Trophoblast cell (in vitro differentiated cells and primary cell): ENCODE measurements around the gene MIGA2.

Experiments
- DNase-seq, 2 donors: peaks; one replicate each; pipeline ENCODE4 v3.0.0-alpha.2; 2016
- H2AFZ ChIP-seq: 2 replicates; pipeline ENCODE4 v1.6.1; 2013; ENCODE audit warnings: low read length, moderate library complexity, mild to moderate bottlenecking; ENCODE audit not compliant: insufficient read depth, poor library complexity
- H2AK5ac ChIP-seq: 2 replicates; pipeline ENCODE4 v1.6.1; 2013; ENCODE audit warnings: mild to moderate bottlenecking, low read length
- H2BK120ac ChIP-seq: 2 replicates; pipeline ENCODE4 v1.6.1; 2013; ENCODE audit warnings: low read length, mild to moderate bottlenecking, moderate library complexity; ENCODE audit not compliant: insufficient read depth, poor library complexity
- H2BK12ac ChIP-seq: 2 replicates; pipeline ENCODE4 v1.6.1; 2013; ENCODE audit warnings: mild to moderate bottlenecking, low read length, moderate library complexity
- H2BK5ac ChIP-seq: 2 replicates; pipeline ENCODE4 v1.6.1; 2013; ENCODE audit warnings: low read length, low read depth, moderate library complexity, mild to moderate bottlenecking; ENCODE audit not compliant: poor library complexity
- H3K14ac ChIP-seq: 2 replicates; pipeline ENCODE4 v1.6.1; 2013; ENCODE audit warnings: mild to moderate bottlenecking, low read length
- H3K18ac ChIP-seq: 2 replicates; pipeline ENCODE4 v1.6.1; 2013; ENCODE audit warnings: mild to moderate bottlenecking, low read length
- H3K23ac ChIP-seq: 2 replicates; pipeline ENCODE4 v1.6.1; 2013; ENCODE audit warnings: low read length
- H3K27ac ChIP-seq: 2 replicates; pipeline ENCODE4 v1.5.1; 2013; ENCODE audit warnings: low read depth, mild to moderate bottlenecking, inconsistent platforms, low read length, moderate library complexity
- H3K27me3 ChIP-seq: 2 replicates; pipeline ENCODE4 v1.6.1; 2013; ENCODE audit warnings: inconsistent platforms, mild to moderate bottlenecking, low read length, moderate library complexity; ENCODE audit not compliant: insufficient read depth
- H3K36me3 ChIP-seq, 2 experiments: 1 replicate in 1 of 2; 2 replicates in 1 of 2; pipeline ENCODE4 v1.6.1; 2013; ENCODE audit warnings: low read length in 2 of 2, mild to moderate bottlenecking in 2 of 2, moderate library complexity in 1 of 2; ENCODE audit not compliant: insufficient read depth in 2 of 2, control insufficient read depth in 1 of 2
- H3K4ac ChIP-seq: 2 replicates; pipeline ENCODE4 v1.6.1; 2013; ENCODE audit warnings: low read depth, mild to moderate bottlenecking, low read length, moderate library complexity
- H3K4me1 ChIP-seq, 2 experiments: 1 replicate in 1 of 2; 2 replicates in 1 of 2; pipeline ENCODE4 v1.6.1; 2013; ENCODE audit warnings: low read length in 2 of 2, mild to moderate bottlenecking in 2 of 2, moderate library complexity in 1 of 2; ENCODE audit not compliant: insufficient read depth in 2 of 2, control insufficient read depth in 1 of 2
- H3K4me2 ChIP-seq: 2 replicates; pipeline ENCODE4 v1.6.1; 2013; ENCODE audit warnings: inconsistent platforms, mild to moderate bottlenecking, low read length, moderate library complexity
- H3K4me3 ChIP-seq: 2 replicates; pipeline ENCODE4 v1.5.1; 2013; ENCODE audit warnings: mild to moderate bottlenecking, low read depth, low read length, inconsistent platforms
- H3K79me1 ChIP-seq: one replicate; pipeline ENCODE4 v1.6.1; 2013; ENCODE audit warnings: low read length
- H3K79me2 ChIP-seq: 2 replicates; pipeline ENCODE4 v1.6.1; 2013; ENCODE audit warnings: low read length, mild to moderate bottlenecking; ENCODE audit not compliant: control insufficient read depth, insufficient read depth, poor library complexity
- H3K9ac ChIP-seq: 2 replicates; pipeline ENCODE4 v1.6.1; 2013; ENCODE audit warnings: mild to moderate bottlenecking, low read length
- H3K9me3 ChIP-seq: 2 replicates; pipeline ENCODE4 v1.6.1; 2013; ENCODE audit warnings: low read depth, mild to moderate bottlenecking, control low read depth, inconsistent platforms, low read length; ENCODE audit not compliant: insufficient read depth
- H4K12ac ChIP-seq: 2 replicates; pipeline ENCODE4 v1.6.1; 2013; ENCODE audit warnings: low read depth, mild to moderate bottlenecking, low read length, moderate library complexity
- H4K8ac ChIP-seq: 2 replicates; pipeline ENCODE4 v1.6.1; 2013; ENCODE audit warnings: low read depth, mild to moderate bottlenecking, low read length, moderate library complexity
- H4K91ac ChIP-seq: one replicate; pipeline ENCODE4 v1.6.1; 2013; ENCODE audit warnings: low read depth, mild to moderate bottlenecking, low read length, moderate library complexity
- WGBS: extraction: QIAGEN DNeasy Blood & Tissue Kit; methylation state at CpG from one replicate; pipeline ENCODE4 v1.1.7; 2013; ENCODE audit warnings: missing lambda C conversion rate; ENCODE audit not compliant: insufficient read length, insufficient coverage; ENCODE audit errors: extremely low coverage; 5-methylcytosine and 5-hydroxymethylcytosine counted together

MIGA2 gene

DNA sequence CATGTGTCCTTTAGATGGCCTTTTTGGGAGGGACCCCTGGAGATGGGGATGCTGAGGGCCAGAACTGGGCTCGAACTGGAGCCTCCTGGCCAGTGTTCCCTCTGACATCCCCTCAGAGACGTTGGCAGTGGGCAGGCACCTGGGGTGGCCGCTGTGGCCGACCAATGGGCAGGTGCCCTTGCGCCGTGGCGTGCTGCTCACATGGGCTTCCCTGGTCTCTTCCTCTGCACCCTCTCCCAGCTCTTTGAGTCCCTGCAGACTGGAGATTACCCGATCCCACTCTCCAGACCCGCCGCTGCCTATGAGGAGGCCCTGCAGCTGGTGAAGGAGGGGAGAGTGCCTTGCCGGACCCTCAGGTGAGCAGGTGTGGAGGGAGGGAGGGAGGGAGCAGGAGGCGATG lies 24.6 kb downstream of the MIGA2 start:
- WGBS, result no CpG with 5 or more reads among the region's 12 CpGs
- H2BK12ac ChIP-seq, result no peak overlapping the region

DNA sequence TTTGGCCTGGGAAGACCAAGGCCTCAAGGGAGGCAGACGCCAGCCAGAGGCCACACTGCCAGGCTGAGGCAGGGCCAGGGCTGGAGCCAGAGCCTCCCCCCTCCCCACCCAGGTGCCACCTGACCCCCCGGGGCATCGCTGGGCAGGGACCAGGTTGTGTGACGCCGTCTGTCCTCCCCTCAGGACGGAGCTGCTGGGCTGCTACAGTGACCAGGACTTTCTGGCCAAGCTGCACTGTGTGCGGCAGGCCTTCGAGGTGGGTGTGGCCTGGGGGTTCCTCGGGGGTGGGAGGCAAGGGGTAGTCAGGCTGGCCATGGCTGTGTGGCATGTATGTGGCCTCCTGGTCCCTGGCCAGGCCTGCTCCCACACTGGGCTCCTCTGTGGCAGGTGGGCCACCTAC lies 26.6 kb downstream of the MIGA2 start:
- Histone ChIP-seq H3K79me2 (no peaks in the 10 kb centered on the region), H4K12ac (no peak overlapping the region), H2BK5ac (no peak overlapping the region), H3K9me3 (peaks cover 2% of the 10 kb centered on the region), H3K4me1 (no peaks in the 10 kb centered on the region), H3K79me1 (no peaks in the 10 kb centered on the region), H2BK120ac (no peak overlapping the region), H3K9ac (no peak overlapping the region), H3K4me3 (peak overlapping the region; percentile 1), H4K91ac (no peak overlapping the region), H3K23ac (no peak overlapping the region), H2AK5ac (no peak overlapping the region), H3K4ac (no peak overlapping the region), H3K27me3 (no peaks in the 10 kb centered on the region), H2BK12ac (no peak overlapping the region), H4K8ac (no peak overlapping the region), H3K18ac (no peak overlapping the region), H3K4me2 (no peak overlapping the region), H3K14ac (no peak overlapping the region), H3K27ac (no peak overlapping the region), H3K36me3 (peaks cover 58 to 63% of the 10 kb centered on the region in 2 experiments), H2AFZ (no peak overlapping the region)
- WGBS, result no CpG with 5 or more reads among the region's 9 CpGs
- DNase-seq, result no peak

More for the DNA sequence above, 24.6 kb downstream of the MIGA2 start:
- H3K9ac ChIP-seq, result no peak overlapping the region
- no peak overlapping the region for H3K27ac ChIP-seq
- H3K79me2 ChIP-seq, result no peaks in the 10 kb centered on the region
- H3K14ac ChIP-seq, result no peak overlapping the region
- no peak overlapping the region for H3K18ac ChIP-seq
- H3K27me3 ChIP-seq, result no peaks in the 10 kb centered on the region
- no peaks in the 10 kb centered on the region for H3K9me3 ChIP-seq
- no peaks in the 10 kb centered on the region for H3K79me1 ChIP-seq
- H4K8ac ChIP-seq, result no peak overlapping the region
- no peak overlapping the region for H4K12ac ChIP-seq
- DNase-seq, result no peak
- H2AFZ ChIP-seq, result no peak overlapping the region
- H2BK120ac ChIP-seq, result no peak overlapping the region
- H2AK5ac ChIP-seq, result no peak overlapping the region
- H3K4me3 ChIP-seq, result no peak overlapping the region
- H3K36me3 ChIP-seq, result peaks cover 54 to 56% of the 10 kb centered on the region in 2 experiments
- H3K4ac ChIP-seq, result no peak overlapping the region
- no peak overlapping the region for H2BK5ac ChIP-seq
- no peak overlapping the region for H4K91ac ChIP-seq
- no peaks in the 10 kb centered on the region for H3K4me1 ChIP-seq
- H3K4me2 ChIP-seq, result no peak overlapping the region
- no peak overlapping the region for H3K23ac ChIP-seq

DNA sequence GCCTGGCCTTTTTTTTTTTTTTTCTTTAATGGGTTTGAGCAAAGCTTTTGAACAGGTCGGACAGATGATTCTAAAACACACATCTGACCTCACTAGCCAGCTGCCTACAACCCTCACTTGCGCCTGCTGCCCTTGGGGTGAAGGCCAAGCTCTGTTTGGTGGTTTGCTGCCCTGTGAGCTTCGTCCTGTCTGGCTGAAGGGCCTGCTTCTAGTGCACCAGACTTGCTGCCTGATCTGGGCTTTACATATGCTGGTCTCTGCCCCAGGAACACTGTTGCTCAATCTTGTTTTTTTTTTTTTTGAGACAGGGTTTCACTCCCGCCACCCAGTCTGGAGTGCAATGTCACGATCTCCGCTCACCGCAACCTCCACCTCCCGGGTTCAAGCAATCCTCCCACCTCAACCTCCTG lies 28.1 kb downstream of the MIGA2 start:
- no peak overlapping the region for H4K8ac ChIP-seq
- no CpG with 5 or more reads among the region's 8 CpGs for WGBS
- no peak overlapping the region for H2BK12ac ChIP-seq
- H4K12ac ChIP-seq, result no peak overlapping the region
- no peak overlapping the region for H4K91ac ChIP-seq
- H2AK5ac ChIP-seq, result no peak overlapping the region
- H3K4me2 ChIP-seq, result no peak overlapping the region
- no peak overlapping the region for H3K9ac ChIP-seq
- DNase-seq, result no peak
- H2AFZ ChIP-seq, result no peak overlapping the region
- H2BK120ac ChIP-seq, result no peak overlapping the region
- H3K4me1 ChIP-seq, result no peaks in the 10 kb centered on the region
- no peak overlapping the region for H3K27ac ChIP-seq
- peaks cover 2% of the 10 kb centered on the region for H3K9me3 ChIP-seq
- H2BK5ac ChIP-seq, result no peak overlapping the region
- H3K4ac ChIP-seq, result no peak overlapping the region
- no peak overlapping the region for H3K23ac ChIP-seq
- no peak overlapping the region for H3K4me3 ChIP-seq
- peaks cover 68 to 69% of the 10 kb centered on the region in 2 experiments for H3K36me3 ChIP-seq
- H3K27me3 ChIP-seq, result no peaks in the 10 kb centered on the region
- no peaks in the 10 kb centered on the region for H3K79me1 ChIP-seq
- H3K18ac ChIP-seq, result no peak overlapping the region
- no peaks in the 10 kb centered on the region for H3K79me2 ChIP-seq
- H3K14ac ChIP-seq, result no peak overlapping the region

DNA sequence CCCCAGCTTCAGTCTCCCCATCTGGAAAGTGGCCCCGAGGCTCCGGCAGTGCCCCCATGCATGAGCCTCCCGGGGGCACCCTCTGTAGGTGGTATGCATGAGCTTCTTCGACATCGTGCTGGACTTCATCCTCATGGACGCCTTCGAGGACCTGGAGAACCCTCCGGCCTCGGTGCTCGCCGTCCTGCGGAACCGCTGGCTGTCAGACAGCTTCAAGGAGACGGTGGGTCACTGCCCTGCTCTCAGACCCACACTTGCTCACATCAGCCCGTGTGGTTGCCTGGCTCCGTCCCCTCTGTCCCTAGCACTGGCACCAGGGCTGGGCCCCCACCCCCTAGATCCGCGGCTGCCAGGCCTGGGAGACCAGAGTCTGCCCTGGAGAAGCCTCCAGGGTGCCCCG lies 31.7 kb downstream of the MIGA2 start:
- no peak for DNase-seq
- no peak overlapping the region for H4K8ac ChIP-seq
- no peak overlapping the region for H4K12ac ChIP-seq
- H2BK120ac ChIP-seq, result no peak overlapping the region
- H4K91ac ChIP-seq, result no peak overlapping the region
- no peak overlapping the region for H3K14ac ChIP-seq
- H3K9me3 ChIP-seq, result peaks cover 2% of the 10 kb centered on the region
- H2BK5ac ChIP-seq, result no peak overlapping the region
- no peak overlapping the region for H3K27ac ChIP-seq
- no CpG with 5 or more reads among the region's 19 CpGs for WGBS
- no peaks in the 10 kb centered on the region for H3K4me1 ChIP-seq
- H2AK5ac ChIP-seq, result no peak overlapping the region
- H3K4me2 ChIP-seq, result no peak overlapping the region
- H3K4me3 ChIP-seq, result no peak overlapping the region
- H3K23ac ChIP-seq, result no peak overlapping the region
- H3K79me1 ChIP-seq, result no peaks in the 10 kb centered on the region
- H3K9ac ChIP-seq, result no peak overlapping the region
- no peaks in the 10 kb centered on the region for H3K79me2 ChIP-seq
- H3K4ac ChIP-seq, result no peak overlapping the region
- H3K27me3 ChIP-seq, result no peaks in the 10 kb centered on the region
- H3K18ac ChIP-seq, result no peak overlapping the region
- peaks cover 60 to 62% of the 10 kb centered on the region in 2 experiments for H3K36me3 ChIP-seq
- H2AFZ ChIP-seq, result no peak overlapping the region
- H2BK12ac ChIP-seq, result no peak overlapping the region
